Muscle of arm (tissue), 12 donors: ENCODE data around the gene NTRK2. TPM values are rescaled to one million over a fixed set of nuclear protein-coding genes. Genes with fewer than 3 reads are reported as not detected.

Source experiments
- DNase-seq: peaks from one replicate; pipeline ENCODE4 v3.0.0-alpha.2; 2013
- polyA plus RNA-seq, 12 donors: library from polyadenylated mRNA; unstranded; fragments of 120-200 nt; gene quantifications; one replicate each; pipeline ENCODE4 v1.2.1, GENCODE V29; 2013; ENCODE audit not compliant: insufficient read length in 12 of 12

Gene NTRK2
- polyA plus RNA-seq, 12 donors = 13.7 to 57.4 (median 20.5) TPM; not detected in 1

DNA sequence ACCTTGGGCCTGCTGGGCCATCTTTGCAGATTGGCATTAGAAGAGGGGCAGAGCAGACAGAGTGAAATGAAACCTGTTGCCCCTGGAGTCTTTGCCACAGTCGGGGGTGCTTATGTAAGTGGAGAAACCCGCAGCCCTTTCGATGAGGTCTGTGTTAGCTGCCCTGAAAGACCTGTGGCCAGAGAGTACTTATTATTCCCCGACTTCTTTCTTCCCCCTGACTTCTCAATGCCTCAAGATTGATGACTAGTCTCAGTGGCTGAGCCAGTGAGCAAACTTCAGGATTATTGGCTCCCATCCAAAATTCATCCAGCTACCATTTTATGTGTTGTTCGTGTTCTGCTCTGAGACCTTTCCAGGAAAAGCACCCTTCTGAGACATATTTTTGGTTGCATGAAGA lies 7.6 kb downstream of the NTRK2 start:
- no peak for DNase-seq

DNA sequence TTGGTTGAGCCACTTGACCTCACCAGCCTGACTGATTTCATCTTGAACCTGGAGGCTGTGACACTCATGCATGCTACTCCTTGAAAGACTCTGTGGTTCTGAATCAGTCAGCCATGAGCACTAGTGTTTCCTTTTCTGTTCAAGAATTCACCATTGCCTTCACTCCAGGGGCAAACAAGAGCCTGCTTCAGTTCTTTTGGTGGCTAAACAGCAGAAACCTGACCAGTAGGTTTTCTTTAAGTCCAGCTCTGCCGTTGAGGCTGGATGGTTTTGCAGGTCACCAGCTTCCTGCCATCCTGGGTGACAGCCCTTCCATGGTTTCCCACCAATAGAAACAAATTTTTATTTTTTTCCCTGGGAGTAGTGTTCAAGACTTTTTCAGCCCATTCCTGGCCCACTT lies 10.0 kb downstream of the NTRK2 start:
- DNase-seq = no peak

DNA sequence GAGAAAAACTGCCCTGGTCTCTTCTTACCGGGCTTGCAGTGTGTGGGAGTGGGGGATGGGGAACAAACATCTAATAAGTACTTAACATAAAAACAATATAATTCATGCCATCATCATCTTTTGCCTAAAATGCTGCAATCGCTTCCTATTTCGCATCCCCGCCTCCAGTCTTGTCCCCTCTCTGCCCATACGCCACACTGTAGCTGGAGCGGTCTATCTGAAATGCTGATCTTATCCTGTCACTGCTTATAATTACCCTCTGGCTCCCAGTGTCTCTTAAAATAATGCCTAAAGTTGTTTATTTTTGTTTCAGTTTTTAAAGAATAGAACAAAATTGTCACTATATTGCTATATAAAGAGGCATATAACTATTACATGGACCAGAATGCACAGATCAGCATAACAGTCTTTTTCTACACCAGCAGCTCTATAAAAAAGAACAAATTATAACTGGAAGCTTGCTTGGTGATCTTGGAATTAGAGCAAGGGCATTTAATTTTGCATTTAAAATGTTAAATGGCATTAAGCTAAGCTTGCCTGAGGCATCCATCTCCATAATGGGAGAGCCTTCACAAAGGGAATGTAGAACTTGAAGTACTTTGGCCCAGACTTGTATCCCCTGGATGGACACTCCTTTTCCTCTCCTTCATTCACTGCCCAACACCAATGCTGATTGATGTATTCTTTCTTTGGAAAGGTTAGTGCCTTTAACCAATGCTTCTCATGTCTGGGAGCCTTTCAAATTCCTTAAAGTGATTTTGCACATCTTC lies 12.2 kb downstream of the NTRK2 start:
- no peak for DNase-seq

DNA sequence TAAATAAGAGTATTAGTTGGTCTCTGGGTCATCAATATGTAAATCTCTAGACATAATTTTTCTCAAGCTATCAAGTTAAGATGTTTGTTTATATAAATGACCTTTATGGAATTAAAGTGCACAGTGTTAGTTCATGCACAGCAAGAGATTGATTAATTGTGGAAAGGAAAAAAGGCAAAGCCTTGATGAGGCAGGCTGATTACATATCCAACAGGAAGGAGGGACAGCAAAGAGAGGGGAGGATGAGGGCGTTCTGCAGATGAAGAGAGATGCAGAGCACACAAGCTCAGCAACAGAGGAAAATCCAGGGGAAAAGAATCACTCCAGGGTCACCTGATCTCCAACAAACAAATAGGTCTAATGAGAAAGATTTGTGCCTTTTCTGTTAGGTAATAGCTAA lies 16.5 kb downstream of the NTRK2 start:
- no peak for DNase-seq

DNA sequence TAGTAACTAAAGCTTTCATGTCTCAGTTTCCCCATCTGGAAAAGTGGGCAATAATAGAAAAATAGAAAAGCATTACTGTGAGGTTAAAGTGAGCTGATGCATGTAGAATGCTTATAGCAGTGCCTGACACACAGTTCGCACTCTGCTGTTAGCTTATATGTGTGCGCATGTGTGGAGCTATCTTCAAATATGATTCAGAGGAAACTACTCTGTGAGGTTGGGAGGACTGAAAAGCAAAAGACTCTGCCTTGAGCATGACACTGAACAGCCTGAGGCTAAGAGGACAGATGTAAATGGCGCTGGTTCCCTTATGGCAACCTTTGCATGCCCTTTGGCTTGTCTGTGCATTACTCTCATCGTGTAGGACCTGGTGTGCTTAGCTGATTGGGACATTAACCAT lies 19.4 kb downstream of the NTRK2 start:
- no peak for DNase-seq

DNA sequence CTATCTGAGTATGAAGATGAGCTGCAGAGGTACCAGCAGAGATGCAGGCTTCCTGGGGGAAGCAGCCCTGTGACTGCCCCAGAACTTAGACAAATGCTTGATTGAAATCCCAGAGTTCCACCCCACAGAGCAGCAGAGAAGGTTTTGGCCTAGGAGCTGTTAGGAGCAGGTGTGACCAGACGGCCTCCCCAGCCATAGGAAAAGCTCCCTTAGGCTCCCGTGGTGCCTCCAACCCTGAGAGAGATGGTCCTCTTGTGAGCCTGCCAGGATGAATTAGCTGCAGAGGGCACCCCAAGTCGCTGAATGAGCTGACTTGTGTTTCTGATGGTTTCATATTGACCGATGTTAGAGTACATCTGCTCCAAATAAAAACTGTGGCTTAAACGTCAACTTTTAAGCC lies 22.1 kb downstream of the NTRK2 start:
- no peak for DNase-seq

DNA sequence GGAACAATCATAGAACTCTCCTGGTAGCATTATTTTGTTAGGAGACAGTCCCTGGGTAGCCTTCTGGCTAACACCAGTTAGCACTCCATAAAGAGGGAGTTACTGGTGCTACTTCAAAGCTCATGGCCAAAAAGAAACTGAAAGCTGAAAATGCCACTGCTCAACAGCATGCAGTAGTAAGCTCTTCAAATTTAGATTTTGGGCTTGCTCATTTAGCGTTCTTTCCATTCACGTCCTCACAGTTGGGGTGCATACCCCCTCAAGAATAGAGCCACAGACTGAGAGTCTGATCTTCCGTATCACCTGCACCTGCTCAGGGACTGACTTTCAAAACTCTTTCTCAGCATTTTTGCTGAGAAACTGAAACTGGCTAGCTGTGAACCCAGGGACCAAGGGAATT lies 24.7 kb downstream of the NTRK2 start:
- no peak for DNase-seq

DNA sequence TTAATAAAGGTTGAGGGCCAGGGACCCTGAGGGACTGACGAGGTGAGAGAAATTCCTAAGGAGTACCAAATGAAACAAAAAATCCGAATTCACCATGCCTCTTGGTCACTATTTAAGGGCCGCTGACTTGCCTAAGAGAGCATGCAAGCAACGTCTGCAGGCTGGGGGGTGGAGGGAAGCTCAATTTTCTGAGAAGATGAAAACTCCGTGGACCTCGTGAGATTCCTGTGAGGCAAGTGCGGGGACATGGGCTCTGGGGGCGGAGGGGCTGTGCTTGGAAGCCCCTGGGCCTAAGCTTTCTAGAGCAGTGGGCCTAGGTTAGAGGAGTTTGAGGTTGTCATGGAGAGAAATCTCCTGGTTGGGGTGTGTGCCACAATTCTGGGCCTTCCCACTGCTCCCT lies 27.5 kb downstream of the NTRK2 start:
- no peak for DNase-seq

DNA sequence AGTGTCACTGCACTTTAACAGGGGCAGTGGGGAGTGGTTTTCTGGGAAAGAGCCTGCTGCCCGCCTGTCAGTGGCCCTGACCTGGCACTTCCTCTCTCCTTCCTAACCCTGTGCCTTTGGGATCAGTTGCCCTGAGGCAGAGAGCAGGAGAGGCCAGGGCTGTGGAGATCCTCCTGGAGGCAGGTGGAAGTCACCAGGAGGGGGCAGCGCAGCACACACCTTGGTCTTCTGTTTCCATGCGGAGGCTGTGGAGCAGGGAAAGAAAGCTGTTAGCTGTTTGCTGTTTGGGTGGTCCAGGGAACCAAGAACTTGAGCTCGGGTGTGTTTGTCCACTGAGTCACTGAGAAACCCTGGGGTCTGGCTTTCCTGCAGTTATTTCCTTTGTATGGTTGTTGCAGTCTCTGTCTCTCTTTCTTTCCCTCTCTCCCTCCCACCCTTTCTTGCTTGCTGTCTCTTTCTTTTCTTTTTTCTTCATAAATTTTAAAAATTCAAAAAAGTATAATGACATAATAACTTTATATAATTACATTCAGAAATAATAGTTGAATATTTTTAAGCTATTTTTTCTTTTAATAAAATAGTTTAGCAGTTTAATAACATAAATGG lies 28.1 kb downstream of the NTRK2 start:
- DNase-seq = peak; percentile 60

DNA sequence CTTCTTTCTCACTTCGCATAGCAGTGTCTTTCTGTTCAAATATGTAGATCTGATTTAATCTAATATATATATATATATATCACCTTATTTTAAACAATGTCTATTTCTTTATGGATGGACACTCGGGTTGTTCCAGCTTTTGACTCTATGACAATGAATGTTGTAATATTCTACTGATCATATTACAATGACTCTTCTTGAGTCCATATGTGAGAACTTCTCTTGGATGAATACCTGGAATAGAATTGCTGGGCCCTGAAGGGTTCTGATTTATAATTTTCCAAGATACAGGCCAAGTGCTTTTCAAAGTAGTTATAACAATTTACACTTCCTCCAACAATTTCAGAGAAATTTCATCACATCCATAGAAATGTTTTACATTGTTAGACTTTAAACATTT lies 28.8 kb downstream of the NTRK2 start:
- no peak for DNase-seq

DNA sequence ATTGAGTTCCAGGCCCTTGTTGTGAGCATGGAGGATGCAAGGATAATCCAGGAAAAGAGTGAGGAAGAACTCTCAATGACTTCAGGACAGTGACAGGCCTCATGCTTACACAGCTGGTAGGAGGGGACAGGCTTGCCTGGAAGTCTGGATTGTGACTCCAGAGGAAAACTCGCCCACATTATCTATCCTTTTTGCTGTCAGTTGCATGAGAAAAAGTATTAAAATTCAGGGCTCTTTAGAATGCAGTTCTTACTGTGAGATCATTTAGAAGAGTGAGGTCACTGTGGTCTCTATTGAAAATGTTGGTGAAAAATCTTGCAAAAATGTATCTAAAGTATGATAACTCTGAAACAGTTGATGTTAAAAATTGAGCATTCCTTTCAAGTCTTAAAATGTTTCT lies 30.5 kb downstream of the NTRK2 start:
- no peak for DNase-seq

DNA sequence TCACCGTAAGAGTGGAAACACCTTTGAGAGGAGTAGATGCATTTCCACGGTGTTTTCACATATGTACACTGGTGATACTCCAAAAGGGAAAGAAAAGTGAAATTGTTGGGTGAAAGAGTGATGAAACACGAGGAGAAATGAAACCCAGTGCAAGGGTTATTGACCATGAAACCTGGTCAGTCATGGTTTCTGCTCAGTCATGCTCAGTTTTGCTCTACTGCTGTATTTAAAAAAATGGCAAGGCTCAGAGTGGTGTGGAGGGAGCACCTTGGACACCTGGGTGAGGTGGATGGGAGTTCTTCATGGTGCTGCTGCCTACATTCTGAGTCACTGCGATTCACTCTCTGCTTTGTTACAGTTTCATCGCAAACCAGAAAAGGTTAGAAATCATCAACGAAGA lies 32.3 kb downstream of the NTRK2 start:
- DNase-seq = no peak

DNA sequence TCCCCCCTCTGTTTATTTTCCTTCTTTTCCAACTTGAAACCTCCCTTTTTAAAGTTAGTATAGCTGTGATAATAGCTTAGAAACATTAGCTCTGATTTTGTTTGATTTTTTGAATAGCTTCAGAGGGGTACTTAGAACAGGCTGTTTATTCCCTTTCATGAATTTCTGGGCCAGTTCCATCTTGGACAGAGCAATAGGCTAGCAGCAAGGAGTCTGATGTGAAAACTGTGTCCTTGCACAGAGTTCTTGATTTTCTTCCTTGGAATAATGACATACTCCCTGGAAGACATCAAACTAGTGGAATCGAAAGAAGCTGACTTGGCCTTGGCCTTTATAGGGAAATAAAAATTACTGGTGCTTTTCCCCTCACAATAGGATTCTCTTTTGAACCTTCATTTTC lies 32.9 kb downstream of the NTRK2 start:
- peak; percentile 62 for DNase-seq

DNA sequence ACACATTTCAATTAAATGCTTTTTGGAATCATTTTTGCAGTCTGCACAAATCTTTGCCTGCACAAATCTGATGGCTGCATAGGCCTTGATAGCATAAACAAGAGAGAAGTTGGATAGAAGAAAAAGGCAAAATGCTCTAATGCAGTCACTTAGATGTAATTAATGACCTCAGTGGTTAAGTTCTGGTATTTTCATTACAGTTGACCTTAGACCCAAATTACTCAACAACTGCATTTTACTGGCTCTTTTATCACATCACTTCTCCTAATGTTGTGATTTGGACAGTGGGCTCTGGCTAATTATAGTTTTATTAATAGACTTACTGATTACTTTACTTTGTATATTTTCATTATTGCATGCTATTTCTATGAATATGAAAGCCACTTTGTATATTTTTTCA lies 34.3 kb downstream of the NTRK2 start:
- DNase-seq = no peak

DNA sequence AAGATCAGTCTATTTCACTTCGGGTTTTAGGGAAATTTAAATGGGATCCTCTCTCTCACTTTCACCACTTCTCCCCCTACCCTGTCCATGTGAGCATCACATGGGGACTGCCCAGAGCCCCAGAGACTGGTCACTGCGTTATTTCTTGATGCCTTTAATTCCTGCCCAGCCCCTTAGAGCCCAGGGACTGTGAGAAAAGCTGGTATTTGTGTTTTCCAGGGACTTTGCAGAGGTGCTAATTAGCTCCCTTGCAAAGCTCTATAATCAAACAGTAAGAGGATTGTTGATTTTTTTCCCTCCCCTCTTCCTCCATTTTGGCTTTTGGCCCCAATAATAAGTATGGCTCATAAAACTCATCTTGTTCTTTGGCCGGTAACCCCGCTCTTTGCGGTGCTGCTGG lies 35.6 kb downstream of the NTRK2 start:
- no peak for DNase-seq

DNA sequence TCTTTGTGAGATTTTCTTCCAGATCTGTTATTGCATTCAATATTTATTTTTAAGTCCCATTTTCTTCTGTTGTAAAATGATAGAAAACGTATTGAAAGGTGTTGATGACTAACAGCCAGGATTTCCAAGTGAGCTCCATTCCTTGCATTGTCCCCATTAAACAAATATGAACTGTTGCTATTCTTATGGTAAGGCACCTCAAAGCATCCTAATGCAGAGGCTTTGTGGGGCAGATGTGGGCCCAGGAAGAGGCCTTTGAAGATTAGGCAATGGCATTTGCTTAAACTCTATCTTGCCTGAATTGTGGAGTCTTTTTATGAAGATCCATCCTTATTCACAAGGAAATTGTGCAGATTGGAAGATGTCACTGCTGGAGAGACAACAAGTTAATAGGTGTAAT lies 38.9 kb downstream of the NTRK2 start:
- no peak for DNase-seq

DNA sequence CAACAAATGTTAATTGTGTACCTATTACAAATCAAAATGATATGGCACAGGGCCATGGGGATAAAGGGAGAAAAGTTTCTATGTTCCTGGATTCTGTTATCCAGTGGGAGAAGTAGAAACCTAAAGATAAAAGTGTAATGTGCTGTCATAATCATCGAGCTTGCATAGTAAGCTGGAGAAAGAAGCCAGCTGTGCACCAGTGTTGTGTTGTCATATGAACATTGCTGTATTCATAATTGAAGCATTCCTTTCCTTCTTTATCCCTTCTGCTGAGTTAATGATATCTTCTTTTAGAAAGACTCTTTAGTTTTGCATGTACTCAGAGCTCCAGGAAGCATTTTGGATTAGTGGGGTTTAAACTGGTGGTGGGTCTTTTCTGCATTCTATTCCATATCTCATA lies 39.5 kb downstream of the NTRK2 start:
- no peak for DNase-seq

DNA sequence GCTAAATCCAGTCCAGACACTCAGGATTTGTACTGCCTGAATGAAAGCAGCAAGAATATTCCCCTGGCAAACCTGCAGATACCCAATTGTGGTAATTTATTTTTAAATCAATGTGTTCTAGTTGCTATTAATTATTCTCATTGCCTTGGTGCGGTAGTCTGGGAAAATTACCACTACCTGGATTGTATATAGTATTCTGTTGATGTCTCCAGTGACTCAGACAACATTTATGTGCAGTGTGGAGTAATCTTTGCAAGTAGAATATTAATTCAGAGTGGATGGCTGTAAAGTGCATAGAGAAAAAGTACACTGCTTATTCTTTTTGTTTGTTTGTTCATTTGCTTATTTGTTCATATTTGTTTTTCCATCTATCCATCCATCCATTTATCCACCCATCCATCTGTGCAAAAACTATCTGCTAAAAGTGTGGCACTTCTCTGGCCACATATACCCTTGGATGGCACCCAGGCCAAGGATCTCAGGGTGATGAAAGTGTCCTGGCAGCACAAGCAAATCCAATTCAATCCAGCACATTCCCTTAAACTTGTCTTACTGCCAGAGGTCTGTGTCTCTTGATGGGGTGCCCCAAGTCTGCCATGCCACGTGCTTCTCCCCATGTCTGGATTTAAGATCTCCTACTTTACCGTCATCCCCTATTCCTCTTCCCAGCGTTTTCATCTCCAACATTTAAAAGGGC lies 41.3 kb downstream of the NTRK2 start:
- DNase-seq = no peak

DNA sequence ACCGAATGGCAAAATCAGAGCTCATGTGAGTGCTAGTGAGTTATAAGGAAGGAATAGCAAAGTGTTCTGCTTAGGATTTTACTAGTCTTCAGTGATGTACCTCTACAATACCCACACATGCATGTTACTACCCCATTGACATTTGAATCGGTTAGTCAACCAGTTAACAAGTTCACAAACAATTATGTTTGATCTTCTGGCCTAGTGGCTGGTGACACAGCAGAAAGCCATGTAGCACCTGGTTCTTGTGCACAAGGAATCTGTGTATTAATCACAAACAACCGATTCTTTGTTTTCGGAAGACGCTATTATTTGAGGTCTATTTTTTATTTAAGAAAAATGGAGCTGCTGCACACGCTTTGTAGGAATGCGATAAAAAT lies 41.9 kb downstream of the NTRK2 start:
- DNase-seq = no peak

DNA sequence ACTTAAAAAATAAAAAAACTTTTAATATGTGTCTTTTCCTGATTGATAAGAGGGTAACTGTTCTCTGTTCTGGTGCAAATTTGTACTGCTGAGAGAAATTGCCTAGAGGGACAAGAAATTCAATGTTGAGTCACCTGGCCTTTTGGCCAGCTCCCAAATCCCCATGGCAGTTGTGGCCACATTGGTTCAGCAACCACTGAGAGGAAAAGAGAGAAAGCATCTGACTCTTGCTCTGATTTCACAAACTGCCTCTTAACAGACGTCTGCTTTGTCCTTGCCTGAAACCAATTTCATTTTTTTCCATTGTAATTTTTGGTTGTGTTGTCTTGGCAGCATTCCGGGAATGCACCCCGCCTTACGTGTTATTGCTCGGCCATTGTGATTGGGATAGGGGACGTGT lies 42.4 kb downstream of the NTRK2 start:
- no peak for DNase-seq

DNA sequence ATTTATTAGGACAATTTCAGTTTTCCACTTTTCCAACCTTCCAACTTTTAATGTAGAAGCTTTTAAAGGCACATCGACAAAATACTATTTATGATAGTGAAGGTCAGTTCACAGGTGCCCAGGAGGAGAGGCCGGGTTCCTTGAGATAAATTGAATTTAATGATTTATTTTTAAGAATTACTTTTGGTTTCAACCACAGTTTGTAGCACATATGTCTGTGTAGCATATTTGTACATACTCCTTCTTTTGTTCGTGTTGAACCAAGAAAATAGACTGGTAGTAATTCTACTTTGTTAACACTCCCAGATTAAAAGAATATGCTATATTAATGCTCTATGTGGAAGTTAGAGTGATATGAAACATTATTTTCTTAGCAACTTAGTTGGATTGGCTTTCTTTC lies 46.7 kb downstream of the NTRK2 start:
- no peak for DNase-seq

DNA sequence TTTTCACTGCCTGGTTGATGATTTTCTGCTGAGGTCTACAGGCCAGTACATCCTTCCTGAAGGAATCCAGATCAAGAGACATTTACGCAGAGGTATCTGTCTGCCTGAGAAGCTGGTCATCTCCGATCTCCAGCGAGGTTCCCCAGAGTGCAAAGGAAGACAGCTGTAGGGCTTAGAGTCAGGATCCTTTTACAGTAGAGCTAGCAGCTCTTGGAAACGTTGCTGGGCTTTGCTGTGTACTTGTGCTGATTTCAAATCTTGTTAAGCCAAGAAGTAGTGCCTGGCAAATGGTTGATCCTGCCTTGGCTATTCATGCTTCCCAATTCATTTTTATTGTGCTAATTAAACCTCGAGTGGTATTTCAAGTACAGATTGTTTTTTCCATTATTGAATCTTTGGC lies 48.9 kb downstream of the NTRK2 start:
- peak; percentile 46 for DNase-seq

DNA sequence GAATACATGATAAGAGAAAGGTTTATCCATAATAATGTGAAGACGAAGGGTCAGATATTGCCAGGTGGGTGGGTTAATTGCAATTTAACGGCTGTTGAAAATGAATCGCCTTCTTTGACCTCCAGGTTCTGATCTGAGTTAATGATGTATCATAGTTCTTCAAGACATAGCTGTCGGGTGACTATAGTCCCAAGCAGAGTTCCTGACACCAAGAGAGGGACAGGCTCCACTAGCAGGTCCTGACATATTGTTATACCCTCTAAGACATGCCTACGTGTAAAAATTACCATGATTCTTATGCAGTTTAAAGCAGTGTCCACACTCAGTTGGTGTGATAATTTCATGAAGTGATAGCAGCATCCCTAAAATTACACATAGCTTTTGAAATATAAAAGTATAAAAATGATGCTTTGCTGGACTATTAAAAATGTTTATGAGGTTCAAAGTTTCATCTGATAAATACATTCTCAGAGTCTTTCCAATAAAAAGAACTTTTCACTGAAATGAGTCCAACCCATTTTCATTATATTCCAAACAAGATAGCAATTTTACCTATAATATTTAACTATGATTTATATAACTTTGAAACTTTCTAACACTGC lies 53.0 kb downstream of the NTRK2 start:
- no peak for DNase-seq
